ENCODE data around the gene MPDZ. TPM values are rescaled to one million over a fixed set of nuclear protein-coding genes. Genes with fewer than 3 reads are reported as not detected.

MPDZ gene
- total RNA-seq, 1 donor from 2014 or later = 38.8 TPM

DNA sequence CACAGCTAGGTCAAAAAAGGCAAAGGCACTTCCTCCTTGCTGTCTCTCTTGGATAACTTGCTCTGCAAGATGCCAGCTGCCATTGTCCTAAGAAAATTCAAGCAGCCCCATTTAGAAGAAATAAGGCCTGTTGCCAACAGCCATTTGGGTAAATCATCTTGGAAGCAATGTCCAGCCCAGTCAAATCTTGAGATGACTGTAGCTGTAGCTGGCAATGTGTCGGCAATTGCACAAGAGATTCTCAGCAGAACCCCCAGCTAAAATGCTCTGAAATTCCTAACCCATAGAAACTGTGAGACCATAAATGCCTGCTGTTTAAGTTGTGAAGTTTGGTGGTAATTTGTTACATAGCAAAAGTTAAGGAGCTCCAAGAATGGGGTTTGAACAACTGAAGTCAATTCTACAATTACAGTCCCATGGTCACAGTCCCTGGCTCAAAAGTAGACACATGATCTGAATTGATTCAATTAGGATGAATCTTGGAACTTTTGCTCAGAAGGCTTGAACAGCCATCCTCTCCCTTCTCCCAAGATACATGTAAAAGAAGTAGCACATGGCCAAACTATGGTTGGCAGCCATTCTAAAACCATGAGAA is 151.1 kb downstream of the MPDZ start:
- Histone ChIP-seq H3K4me3 (no peak overlapping the region), H3K4me1 (no peaks in the 10 kb centered on the region), H3K27me3 (no peaks in the 10 kb centered on the region), H3K9me3 (no peaks in the 10 kb centered on the region), H3K36me3 (peaks cover 0 to 17% of the 10 kb centered on the region in 2 donors), H3K27ac (no peak overlapping the region)
- intact Hi-C loops (cut with DNase I) = no loop called here
- TF ChIP-seq, protein P1, sequence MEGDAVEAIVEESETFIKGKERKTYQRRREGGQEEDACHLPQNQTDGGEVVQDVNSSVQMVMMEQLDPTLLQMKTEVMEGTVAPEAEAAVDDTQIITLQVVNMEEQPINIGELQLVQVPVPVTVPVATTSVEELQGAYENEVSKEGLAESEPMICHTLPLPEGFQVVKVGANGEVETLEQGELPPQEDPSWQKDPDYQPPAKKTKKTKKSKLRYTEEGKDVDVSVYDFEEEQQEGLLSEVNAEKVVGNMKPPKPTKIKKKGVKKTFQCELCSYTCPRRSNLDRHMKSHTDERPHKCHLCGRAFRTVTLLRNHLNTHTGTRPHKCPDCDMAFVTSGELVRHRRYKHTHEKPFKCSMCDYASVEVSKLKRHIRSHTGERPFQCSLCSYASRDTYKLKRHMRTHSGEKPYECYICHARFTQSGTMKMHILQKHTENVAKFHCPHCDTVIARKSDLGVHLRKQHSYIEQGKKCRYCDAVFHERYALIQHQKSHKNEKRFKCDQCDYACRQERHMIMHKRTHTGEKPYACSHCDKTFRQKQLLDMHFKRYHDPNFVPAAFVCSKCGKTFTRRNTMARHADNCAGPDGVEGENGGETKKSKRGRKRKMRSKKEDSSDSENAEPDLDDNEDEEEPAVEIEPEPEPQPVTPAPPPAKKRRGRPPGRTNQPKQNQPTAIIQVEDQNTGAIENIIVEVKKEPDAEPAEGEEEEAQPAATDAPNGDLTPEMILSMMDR (IDR thresholded peaks at IDR 0.05) = no peak
- TF ChIP-seq POLR2A (IDR thresholded peaks at IDR 0.05) (no peak), POLR2AphosphoS5 (IDR thresholded peaks at IDR 0.05; ENCODE audit: insufficient read depth in 1 of 2, low read depth in 1 of 2) (no peak)
- DNase-seq (ENCODE audit: extremely low spot score in 2 of 2) = no peak

DNA sequence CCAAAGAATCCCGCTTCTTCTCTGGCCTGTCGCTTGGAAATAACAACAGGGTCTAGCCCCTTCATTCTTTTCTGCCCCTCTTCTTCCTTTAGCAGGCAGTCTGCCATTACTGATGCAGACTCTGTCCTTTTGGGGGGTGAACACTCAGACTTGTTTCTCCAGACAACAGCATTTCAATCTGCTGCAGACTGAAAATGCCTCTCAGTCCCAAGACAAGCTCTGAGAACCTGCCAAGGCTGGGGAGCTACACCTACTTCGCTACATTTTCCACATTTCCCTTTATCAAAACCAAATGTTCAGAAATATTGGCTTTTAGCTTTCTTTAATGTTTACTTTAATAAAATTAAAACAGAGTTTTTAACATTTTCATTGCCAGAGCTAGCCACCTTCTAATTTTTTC is 152.4 kb downstream of the MPDZ start:
- Histone ChIP-seq H3K4me1 (no peaks in the 10 kb centered on the region), H3K27ac (no peak overlapping the region), H3K27me3 (no peaks in the 10 kb centered on the region), H3K4me3 (no peak overlapping the region), H3K36me3 (peaks cover 0 to 15% of the 10 kb centered on the region in 2 donors), H3K9me3 (no peaks in the 10 kb centered on the region)
- TF ChIP-seq POLR2A (IDR thresholded peaks at IDR 0.05) = no peak
- TF ChIP-seq, protein P1 (IDR thresholded peaks at IDR 0.05) = no peak
- TF ChIP-seq POLR2AphosphoS5 (IDR thresholded peaks at IDR 0.05; ENCODE audit: insufficient read depth in 1 of 2, low read depth in 1 of 2) = no peak
- no peak for DNase-seq (ENCODE audit: extremely low spot score in 2 of 2)
- intact Hi-C loops (cut with DNase I) = no loop called here

DNA sequence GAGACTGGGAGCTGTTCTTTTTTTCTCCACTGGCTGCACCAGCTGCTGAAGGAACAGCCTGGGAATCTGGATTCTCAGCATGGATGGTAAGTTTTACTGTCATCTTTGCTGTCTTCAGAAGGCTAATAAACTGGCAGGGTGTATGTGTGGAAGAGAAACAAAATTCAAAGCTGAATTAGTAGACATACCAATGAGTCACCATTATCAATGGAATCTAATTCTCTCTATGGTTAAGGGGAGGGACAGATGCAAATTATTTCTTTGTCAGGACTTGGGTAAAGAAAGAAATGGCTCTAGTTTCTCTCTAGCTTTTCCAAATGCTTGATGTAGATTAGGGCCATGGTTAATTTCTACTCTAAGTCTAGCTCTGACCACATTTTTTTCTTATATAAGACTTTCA is 154.2 kb downstream of the MPDZ start:
- Histone ChIP-seq H3K4me3 (no peak overlapping the region), H3K27me3 (no peaks in the 10 kb centered on the region), H3K9me3 (no peaks in the 10 kb centered on the region), H3K4me1 (no peaks in the 10 kb centered on the region), H3K27ac (no peak overlapping the region), H3K36me3 (peaks cover 0 to 16% of the 10 kb centered on the region in 2 donors)
- DNase-seq (ENCODE audit: extremely low spot score in 2 of 2) = no peak
- TF ChIP-seq POLR2AphosphoS5 (IDR thresholded peaks at IDR 0.05; ENCODE audit: insufficient read depth in 1 of 2, low read depth in 1 of 2) = no peak
- no peak for TF ChIP-seq POLR2A (IDR thresholded peaks at IDR 0.05)
- TF ChIP-seq, protein P1 (IDR thresholded peaks at IDR 0.05) = no peak
- intact Hi-C loops (cut with DNase I) = no loop called here

DNA sequence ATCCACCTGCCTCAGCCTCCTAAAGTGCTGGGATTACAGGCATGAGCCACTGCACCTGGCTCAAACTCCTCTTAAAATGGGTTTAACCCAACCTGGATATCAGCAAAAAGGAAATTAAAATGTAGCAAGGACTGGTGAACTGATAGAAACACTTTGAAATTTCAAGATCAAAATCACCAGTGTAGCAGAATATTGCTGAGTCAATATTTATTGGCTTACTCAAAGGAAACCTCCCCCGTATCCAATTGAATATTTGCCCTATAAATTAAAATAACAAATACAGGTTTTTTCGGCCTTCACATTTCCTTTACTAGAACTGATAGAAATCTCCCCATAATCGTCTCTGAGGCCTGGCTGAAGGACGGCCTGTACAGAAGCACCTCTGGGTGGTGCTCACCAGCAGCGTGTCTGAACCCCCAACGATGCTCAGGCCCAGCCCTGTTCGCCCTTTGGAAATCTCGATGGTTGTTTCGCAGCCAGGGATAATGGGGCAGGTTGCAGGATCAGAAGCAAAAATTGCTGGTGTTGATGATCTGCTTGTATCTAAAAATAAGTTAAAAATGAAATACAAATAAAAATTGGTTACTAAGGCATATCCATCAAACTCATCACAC is 156.6 kb downstream of the MPDZ start:
- Histone ChIP-seq H3K27ac (no peak overlapping the region), H3K4me1 (no peaks in the 10 kb centered on the region), H3K4me3 (no peak overlapping the region), H3K9me3 (no peaks in the 10 kb centered on the region), H3K27me3 (no peaks in the 10 kb centered on the region), H3K36me3 (peaks cover 0 to 16% of the 10 kb centered on the region in 2 donors)
- intact Hi-C loops (cut with DNase I) = no loop called here
- DNase-seq (ENCODE audit: extremely low spot score in 2 of 2) = no peak
- TF ChIP-seq, protein P1 (IDR thresholded peaks at IDR 0.05) = no peak
- no peak for TF ChIP-seq POLR2AphosphoS5 (IDR thresholded peaks at IDR 0.05; ENCODE audit: insufficient read depth in 1 of 2, low read depth in 1 of 2)
- no peak for TF ChIP-seq POLR2A (IDR thresholded peaks at IDR 0.05)

DNA sequence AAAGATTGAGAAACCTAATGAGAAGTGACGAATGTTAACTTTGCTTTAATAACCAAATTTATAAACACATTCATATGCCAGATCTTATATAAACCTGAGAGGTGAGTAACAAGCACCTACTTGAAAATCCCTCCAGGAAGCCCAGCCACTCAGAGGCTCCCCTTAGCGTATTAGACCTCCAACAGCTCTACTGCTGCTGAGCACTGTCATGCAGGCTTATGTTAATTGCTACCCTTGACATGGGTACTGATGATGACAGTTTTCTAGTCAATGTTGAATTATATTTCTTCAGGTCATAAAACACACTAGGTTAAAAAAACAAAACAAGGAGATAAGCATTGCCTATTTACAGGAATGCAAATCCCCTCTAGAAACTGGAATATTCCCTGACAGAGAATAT is 161.2 kb downstream of the MPDZ start:
- TF ChIP-seq, protein P1 (IDR thresholded peaks at IDR 0.05) = no peak
- TF ChIP-seq POLR2A (IDR thresholded peaks at IDR 0.05) (no peak), POLR2AphosphoS5 (IDR thresholded peaks at IDR 0.05; ENCODE audit: insufficient read depth in 1 of 2, low read depth in 1 of 2) (no peak)
- intact Hi-C loops (cut with DNase I) = no loop called here
- no peak overlapping the region for H3K27ac ChIP-seq
- no peak overlapping the region for H3K4me3 ChIP-seq
- H3K27me3 ChIP-seq = no peaks in the 10 kb centered on the region
- no peak for DNase-seq (ENCODE audit: extremely low spot score in 2 of 2)
- H3K36me3 ChIP-seq = peaks cover 0 to 8% of the 10 kb centered on the region in 2 donors
- no peaks in the 10 kb centered on the region for H3K9me3 ChIP-seq
- H3K4me1 ChIP-seq = no peaks in the 10 kb centered on the region
